Inflammatory macrophage treated with lipopolysaccharide for 1 hour (primary cell): Measurements from ENCODE around the gene DECR2.
"Not testable (repeated sequence)": the region's sequence is repeated elsewhere in the genome, so short reads cannot be mapped to it uniquely, and the experiment has no call there.

Experiments used
- DNase-seq, 2 donors: peaks; one replicate each; pipeline ENCODE4 v3.0.0-alpha.2; 2020 to 2022

The DECR2 gene

GRCh38 chr16:367333-367903 is 34.3 kb upstream of the DECR2 start:
- no peak for DNase-seq

- DNase-seq: no peak
Observed at GRCh38 chr16:368388-369158, 33.1 kb upstream of the DECR2 start.

DNA sequence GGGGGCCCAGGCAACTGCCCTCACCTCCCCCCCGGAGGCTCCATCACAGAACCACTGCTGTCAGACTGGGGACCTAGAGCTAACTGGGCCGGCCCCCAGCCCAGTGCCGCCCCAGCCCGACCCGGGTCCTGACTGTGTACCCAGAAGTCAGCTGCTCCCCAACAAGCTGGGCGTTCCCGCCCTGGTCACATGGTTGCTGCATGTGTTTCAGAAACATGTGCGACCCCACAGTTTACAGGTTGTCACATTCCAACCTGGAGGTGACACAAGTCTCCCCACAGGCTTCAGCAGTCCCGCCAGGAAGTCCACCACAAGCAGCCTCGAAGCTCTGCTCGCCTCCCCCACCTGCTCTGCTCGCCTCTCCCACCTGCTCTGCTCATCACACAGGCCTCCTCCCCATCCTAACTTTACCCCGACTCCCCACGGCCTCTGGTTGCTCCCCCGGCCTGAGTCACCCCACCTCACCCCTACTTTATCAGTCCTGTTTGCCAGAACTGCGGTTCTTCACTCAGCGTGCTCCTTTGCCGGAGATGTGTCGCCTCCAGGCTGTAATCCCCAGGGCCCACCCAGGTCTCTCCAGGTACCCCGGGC is 32.3 kb upstream of the DECR2 start:
- DNase-seq: no peak

DNA sequence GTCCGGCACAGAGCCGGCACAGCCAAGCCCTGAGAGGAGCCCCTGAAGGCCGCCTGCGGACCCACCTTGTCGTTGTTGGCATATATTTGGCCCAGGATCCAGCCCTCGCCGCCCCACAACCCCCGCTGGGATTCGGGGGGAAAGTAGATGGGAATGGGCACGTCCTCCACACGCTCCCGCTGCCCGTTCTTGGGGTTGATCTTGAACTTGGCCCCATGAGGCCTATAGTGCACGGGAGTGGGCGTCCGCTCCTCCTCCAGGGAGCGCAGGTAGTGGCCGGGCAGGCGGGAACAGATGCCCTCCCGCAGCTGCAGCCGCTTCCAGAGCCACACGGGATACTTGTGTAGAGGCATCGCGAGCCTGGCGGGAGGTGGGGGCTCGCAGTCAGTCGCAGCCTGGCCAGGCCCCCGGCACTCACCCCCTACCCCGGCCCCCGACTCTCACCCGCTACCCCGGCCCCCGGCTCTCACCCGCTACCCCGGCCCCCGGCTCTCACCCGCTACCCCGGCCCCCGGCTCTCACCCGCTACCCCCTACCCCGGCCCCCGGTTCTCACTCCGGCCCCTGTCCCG is 31.7 kb upstream of the DECR2 start:
- DNase-seq: no peak

DNA sequence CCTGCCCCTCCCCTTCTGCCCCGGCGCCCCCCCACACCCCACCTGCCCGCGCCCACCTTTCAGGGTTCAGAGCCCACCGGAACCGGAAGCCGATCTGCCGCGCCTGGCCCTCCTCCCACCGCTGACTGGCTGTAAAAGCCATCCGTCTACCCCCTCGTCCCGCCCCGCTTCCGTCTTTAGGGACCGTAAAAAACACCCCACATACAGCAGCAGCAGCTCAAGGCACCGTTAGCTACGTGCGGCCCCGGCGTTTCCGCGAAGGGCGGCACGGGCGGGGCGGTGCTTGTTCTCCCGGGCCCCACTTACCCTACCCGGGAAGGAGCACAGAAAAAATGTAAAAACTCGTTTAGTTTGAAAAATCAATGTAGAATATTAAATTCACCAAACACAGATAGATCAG is 31.2 kb upstream of the DECR2 start, which contains the start of gene MRPL28:
Gene MRPL28 (minus strand): TSS at position 96 of the 400 bp plus-strand sequence. CDS start 320 bp downstream, outside the sequence.
- DNase-seq: peak; percentile 89 to 99

- DNase-seq: no peak
Observed at GRCh38 chr16:370979-371514, 30.6 kb upstream of the DECR2 start.

DNA sequence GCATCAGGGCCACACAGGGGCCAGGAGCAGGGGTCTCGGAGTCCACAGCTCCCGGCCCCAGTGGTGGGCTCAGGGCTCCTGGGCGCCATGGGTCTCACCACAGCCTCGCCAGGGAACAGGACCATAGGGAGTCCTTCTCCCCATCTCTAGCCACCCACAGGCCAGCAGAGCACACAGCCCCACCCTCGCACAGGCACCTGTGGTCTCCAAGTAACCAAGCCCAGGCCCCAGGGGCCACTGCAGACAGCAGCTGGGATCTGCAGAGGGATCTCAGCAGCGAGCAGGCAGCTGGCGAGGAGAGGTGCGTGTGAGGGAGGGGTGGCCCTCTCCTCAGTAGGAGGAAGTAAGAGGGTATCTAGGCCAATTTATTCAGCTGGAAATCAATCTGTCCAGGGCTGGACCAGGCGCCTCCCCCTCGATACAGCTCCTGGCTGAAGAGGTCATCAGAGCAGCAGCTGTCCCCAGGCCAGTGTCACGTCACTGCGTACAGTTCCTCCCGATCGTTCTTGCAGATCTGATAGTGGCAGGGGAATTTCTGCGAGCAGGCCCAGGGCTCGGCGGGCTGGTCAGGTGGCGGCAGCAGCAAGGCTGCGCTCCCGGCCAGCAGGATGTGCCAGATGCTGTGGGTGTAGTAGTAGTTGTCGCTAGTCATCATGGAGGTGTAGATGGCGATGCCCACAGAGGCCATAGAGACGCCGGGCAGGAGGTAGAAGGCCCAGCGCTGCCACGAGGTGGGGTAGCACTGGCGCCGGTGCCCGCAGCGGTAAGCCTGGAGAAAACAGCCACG is 30.0 kb upstream of the DECR2 start:
- no peak for DNase-seq

- no peak for DNase-seq
Observed at GRCh38 chr16:372302-372983, 29.2 kb upstream of the DECR2 start.

- no peak for DNase-seq
Observed at GRCh38 chr16:373020-373598, 28.6 kb upstream of the DECR2 start.

DNA sequence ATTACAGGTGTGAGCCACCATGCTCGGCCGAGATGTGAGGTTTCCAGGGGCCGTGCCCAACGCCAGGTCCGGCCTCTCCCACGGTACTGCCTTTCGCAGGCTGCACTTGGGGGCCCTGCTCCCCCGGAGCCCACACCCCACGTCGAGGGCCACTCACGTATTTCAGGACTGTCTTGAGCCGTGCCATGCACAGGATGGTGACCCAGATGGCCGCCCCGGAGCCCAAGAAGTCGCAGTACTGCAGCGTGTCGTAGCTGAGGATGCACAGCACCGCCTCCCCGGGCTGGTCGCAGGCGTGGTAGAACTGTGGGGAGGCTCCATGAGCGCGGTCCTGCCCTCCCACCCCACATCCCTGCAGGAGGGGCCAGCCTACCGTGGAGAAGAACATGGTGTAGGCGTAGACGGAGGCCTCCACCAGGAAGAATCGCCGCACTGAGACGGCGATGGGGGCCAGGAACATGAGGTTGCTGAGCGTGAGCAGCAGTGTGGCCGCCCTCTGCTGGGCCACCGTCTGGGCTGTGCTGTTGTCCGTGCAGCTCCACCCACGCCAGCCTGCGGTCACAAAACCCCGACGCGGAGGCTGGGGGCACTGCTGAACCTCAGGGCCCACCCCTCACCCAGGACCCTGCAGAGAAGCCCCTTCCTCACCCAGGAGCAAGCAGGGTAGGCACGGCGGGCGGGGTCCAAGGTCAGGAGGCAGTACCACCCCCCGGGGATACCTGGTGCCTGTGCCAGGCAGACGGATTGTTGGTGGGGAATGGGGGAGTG is 27.7 kb upstream of the DECR2 start:
- no peak for DNase-seq

- DNase-seq: no peak
Observed at GRCh38 chr16:374616-374926, 27.1 kb upstream of the DECR2 start.

DNA sequence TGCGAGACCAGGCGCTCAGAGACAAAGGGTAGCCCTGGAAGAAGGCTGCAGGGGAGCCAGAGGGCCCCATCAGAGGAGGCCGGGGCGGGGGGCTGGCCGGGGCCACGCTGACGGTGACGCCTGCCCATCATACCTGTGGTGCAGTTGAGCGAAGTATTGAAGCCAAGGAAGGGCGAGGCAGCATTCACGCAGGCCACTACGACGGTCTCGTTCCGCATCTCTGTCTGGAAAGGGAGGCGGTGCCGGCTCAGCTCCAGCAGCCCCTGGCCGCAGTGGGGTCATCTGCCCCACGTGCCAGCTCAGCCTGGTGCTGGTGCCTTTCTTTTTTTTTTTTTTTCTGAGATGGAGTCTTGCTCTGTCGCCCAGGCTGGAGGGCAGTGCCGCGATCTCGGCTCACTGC is 26.5 kb upstream of the DECR2 start:
- DNase-seq: no peak

DNA sequence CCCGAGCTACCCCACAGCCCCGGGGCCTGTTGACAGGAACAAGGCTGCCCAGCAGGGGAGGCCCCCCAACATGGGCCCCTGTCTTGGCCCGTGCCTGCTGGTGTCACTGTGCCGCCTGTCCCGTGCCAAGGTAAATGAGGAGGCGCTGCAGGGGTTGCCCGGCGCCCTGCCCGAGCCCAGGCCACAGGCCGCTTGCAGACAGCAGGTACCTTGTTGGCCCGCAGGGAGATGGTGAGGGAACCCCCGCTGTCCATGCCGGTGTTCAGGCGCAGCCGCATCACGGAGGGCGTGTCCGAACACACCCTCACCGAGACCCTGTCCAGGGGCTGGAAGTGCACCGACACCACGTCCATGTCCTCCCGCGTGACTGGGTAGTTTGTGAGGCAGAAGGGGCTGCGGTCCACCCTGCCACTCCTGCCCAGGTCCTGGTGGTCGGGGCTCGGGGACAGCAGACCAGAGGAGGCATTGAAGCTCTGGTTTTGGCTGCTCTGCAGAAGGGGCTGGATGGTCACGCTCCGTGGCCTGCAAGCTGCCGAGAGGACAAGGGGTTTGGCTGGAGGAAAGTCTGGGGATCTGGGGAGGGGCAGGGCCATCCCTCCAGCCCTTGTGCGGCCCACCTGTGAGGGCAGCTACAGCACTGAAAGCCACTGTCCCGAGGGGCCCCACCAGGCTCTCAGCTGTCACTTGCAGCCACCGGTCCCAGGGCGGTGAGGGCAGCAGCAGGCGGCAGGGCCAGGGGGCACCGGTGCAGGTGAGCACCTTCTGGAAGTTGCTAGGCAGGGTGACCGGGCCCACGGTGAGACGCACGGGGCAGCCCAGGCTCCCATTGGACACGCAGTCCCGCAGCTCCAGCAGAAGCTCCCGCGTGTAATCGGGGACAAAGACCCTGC is 25.5 kb upstream of the DECR2 start:
- DNase-seq: no peak

DNA sequence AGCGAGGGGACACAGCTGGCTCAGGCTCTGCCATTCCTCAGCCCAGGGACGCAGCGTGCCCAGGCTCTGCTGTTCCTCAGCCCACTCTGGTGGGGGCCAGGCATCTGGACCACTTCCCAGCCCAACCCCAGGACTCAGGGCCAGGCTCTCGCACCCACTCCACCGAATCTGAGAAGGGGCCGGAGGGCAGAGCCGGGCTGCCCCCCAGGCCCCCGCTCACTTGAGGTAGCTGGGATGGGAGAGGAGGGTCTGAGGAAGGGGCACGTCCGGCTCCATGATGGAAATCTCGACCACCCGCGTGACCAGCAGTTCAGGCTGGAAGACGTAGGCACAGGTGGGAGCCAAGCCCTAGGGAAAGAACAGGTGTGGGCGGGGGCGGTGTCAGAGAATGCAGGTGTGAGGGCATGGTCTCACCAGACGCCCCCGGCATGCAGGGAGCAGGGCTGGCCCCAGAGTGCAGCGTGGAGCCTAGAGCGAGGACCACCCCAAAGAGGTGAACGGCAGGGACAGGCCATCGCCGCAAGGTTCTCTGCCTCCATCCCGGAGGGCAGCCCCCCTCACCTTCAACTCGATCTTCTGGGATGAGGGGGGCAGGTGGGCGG is 24.8 kb upstream of the DECR2 start:
- no peak for DNase-seq

- no peak for DNase-seq
Observed at GRCh38 chr16:377419-377951, 24.2 kb upstream of the DECR2 start.

DNA sequence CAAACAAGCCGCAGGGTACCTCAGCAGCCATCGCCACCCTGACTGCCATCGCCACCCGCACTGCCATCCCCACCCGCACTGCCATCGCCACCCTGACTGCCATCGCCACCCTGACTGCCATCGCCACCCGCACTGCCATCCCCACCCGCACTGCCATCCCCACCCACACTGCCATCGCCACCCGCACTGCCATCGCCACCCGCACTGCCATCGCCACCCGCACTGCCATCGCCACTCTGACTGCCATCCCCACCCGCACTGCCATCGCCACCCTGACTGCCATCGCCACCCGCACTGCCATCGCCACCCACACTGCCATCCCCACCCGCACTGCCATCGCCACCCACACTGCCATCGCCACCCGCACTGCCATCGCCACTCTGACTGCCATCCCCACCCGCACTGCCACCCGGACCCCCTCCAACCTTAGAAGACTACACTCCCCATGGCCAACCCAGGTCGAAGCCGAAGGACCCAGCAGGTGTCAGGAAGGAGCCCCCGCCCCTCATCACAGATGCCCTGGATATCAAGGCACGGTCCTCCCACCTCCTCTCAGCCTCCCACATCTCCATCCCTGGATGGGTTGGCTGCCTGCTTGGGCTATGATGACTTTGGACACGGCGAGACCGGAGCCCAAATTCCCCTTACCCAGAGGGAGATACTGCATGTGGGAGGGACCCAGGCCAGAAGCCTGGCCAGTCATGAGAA is 23.4 kb upstream of the DECR2 start:
- DNase-seq: not testable (repeated sequence)

GRCh38 chr16:378821-379182 is 22.9 kb upstream of the DECR2 start:
- no peak for DNase-seq

DNA sequence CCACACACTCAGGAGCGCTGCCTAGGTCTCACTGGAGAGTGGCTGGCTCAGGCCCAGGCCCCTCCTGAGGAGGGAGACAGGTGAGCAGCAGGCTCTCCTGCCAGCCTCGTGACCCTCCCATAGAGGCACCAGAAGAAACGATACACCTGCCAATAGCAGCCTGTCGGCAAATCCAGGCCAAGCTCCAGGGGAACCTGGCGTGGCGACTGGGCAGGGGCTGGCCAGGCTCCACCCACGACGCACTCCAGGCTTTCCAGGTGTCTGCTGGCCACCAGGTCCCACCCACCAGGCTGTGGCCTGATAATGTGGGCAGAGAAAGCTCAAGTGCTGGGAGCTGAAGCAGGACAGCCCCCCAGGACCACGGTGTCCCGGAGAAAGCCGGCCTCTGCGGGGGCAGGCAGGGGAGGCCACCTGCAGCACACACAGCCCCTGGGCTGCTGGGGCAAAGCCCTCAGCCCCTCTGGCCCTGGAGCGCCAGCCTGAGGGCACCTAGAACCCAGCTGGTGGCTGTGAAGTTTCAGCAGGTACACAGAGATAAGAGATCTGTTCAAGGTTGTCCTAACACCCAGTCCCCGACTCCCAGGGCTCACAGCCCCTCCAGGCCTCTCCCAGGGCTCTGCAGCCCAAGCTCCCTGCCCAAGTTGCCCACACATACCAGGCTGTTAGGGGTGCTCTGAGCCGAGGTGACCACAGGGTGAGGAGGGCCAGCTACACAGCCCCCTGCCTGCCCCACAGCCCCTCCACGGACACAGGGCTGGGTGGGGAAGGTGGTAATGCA is 22.3 kb upstream of the DECR2 start:
- no peak for DNase-seq
